ENCODE data around the gene DNAJC11.
A peak's percentile ranks its signal among the peaks of the same experiment; 100 is the strongest.

Gene DNAJC11

GRCh38 chr1:6596351-6596750, 105.3 kb downstream of the DNAJC11 start:
- peak in 5 of 42 donors; percentile 18 to 77 (median 39) for DNase-seq
- intact Hi-C loops (cut with DNase I), result no loop called here

GRCh38 chr1:6594977-6595740, 106.5 kb downstream of the DNAJC11 start:
- DNase-seq, result no peak
- intact Hi-C loops (cut with DNase I), result no loop called here

- intact Hi-C loops (cut with DNase I), result no loop called here
- no peak for DNase-seq
These were observed 107.8 kb downstream of the DNAJC11 start for GRCh38 chr1:6593810-6594209.

- intact Hi-C loops (cut with DNase I), result no loop called here
- no peak for DNase-seq
These were observed 108.6 kb downstream of the DNAJC11 start for GRCh38 chr1:6592865-6593593.

GRCh38 chr1:6592441-6592840, 109.2 kb downstream of the DNAJC11 start:
- DNase-seq, result no peak
- intact Hi-C loops (cut with DNase I), result no loop called here

GRCh38 chr1:6591644-6592043, 110.0 kb downstream of the DNAJC11 start:
- no peak for DNase-seq
- intact Hi-C loops (cut with DNase I), result no loop called here

- DNase-seq, result peak in 25 of 42 donors; percentile 7 to 69 (median 48)
- intact Hi-C loops (cut with DNase I), result no loop called here
These were observed 110.4 kb downstream of the DNAJC11 start for GRCh38 chr1:6591222-6591621.

- intact Hi-C loops (cut with DNase I), result no loop called here
- DNase-seq, result no peak
These were observed 111.6 kb downstream of the DNAJC11 start for GRCh38 chr1:6590046-6590445.

- no peak for DNase-seq
- intact Hi-C loops (cut with DNase I), result no loop called here
These were observed 112.6 kb downstream of the DNAJC11 start for GRCh38 chr1:6588893-6589520.

GRCh38 chr1:6588128-6588892, 113.3 kb downstream of the DNAJC11 start:
- DNase-seq, result no peak
- intact Hi-C loops (cut with DNase I), result no loop called here

- DNase-seq, result peak; percentile 47 to 90 (median 74)
- intact Hi-C loops (cut with DNase I), result no loop called here
These were observed 114.2 kb downstream of the DNAJC11 start for GRCh38 chr1:6587261-6588005.

- intact Hi-C loops (cut with DNase I), result no loop called here
These were observed 115.2 kb downstream of the DNAJC11 start for GRCh38 chr1:6586404-6586816.

GRCh38 chr1:6585841-6586240, 115.8 kb downstream of the DNAJC11 start:
- intact Hi-C loops (cut with DNase I), result no loop called here
- DNase-seq, result no peak

More at GRCh38 chr1:6586404-6586816, 115.2 kb downstream of the DNAJC11 start:
- DNase-seq, result no peak

GRCh38 chr1:6585081-6585722, 116.4 kb downstream of the DNAJC11 start:
- intact Hi-C loops (cut with DNase I), result no loop called here
- peak in 2 of 42 donors; percentile 26 to 45 for DNase-seq
